Measurements from ENCODE around the gene VPS26A.

Gene VPS26A

GRCh38 chr10:69218831-69219230, 94.9 kb downstream of the VPS26A start:
- DNase-seq (ENCODE audit: low read depth in 1 of 2, low spot score in 1 of 2) = no peak

GRCh38 chr10:69220041-69220451, 96.1 kb downstream of the VPS26A start, which contains the start of gene HKDC1:
Gene HKDC1 (plus strand): TSS chr10:69220332. CDS start chr10:69220436, 104 bp downstream.
- no peak for DNase-seq (ENCODE audit: low read depth in 1 of 2, low spot score in 1 of 2)

DNA sequence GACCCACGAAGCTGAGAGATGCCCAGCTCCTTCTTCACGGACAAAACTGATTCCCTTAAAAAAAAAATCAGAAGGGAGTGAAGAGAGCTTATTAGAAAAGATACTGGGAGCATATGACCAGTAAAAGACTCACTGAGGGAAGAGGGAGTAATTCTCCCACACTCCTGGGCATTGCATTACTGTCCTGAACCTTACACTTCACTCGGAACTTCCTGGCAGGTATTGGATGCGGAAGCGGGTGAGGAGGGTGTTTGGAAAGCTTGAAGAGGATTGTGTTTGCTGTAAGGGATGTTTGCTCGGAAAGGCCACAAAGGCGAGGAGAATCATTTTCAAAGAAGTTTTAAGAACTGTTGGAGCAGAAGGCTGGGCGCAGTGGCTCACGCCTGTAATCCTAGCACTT, 96.5 kb downstream of the VPS26A start:
- no peak for DNase-seq (ENCODE audit: low read depth in 1 of 2, low spot score in 1 of 2)

Data from activated CD4-positive, alpha-beta T cell treated with anti-CD3 and anti-CD28 coated beads, Interleukin-2, amount 50 U/mL, for 24 hours (primary cell).